HEK293T (cell line): ENCODE measurements around the gene SPDL1.

Experiments used
- ARNT ChIP-seq: fragments of 450-650 bp; IDR thresholded peaks from 2 replicates; pipeline ENCODE4 v1.6.1; 2017; ENCODE audit warnings: mild to moderate bottlenecking
- FOXM1 ChIP-seq: fragments of 450-650 bp; IDR thresholded peaks from 2 replicates; pipeline ENCODE4 v1.6.1; 2017; ENCODE audit warnings: mild to moderate bottlenecking, borderline replicate concordance
- HDGF ChIP-seq: fragments of 450-650 bp; IDR thresholded peaks from 2 replicates; pipeline ENCODE4 v1.6.1; 2017; ENCODE audit warnings: antibody characterized with exemption, borderline replicate concordance
- L3MBTL2 ChIP-seq: fragments of 450-650 bp; conservative IDR thresholded peaks from 2 replicates; pipeline ENCODE4 v1.6.1; 2016; ENCODE audit warnings: mild to moderate bottlenecking
- SP1 ChIP-seq: fragments of 450-650 bp; IDR thresholded peaks from 2 replicates; pipeline ENCODE4 v1.6.1; 2017
- SUZ12 ChIP-seq: fragments of 450-650 bp; IDR thresholded peaks from 2 replicates; pipeline ENCODE4 v1.6.1; 2016; ENCODE audit warnings: mild to moderate bottlenecking
- TARDBP ChIP-seq: fragments of 450-650 bp; IDR thresholded peaks from 2 replicates; pipeline ENCODE4 v1.6.1; 2016

- TF ChIP-seq ARNT (no peak), SP1 (no peak), SUZ12 (no peak), HDGF (no peak), L3MBTL2 (no peak), FOXM1 (no peak), TARDBP (no peak)
Observed at GRCh38 chr5:169569513-169569912, 14.1 kb upstream of the SPDL1 start.
